HepG2 (cell line): ENCODE data around the gene TNFSF10. TPM values are rescaled to one million over a fixed set of nuclear protein-coding genes. Genes with fewer than 3 reads are reported as not detected.
A peak's percentile ranks its signal among the peaks of the same experiment; 100 is the strongest.

Source experiments
- DBP ChIP-seq: sonication (generic); formaldehyde crosslinking; IDR thresholded peaks from 2 replicates; pipeline ENCODE4 v1.4.0; 2020; ENCODE audit warnings: missing genetic modification reagents; ENCODE audit errors: not compliant biosample characterization
- FOSL1 ChIP-seq: sonication (generic); formaldehyde crosslinking; IDR thresholded peaks from 2 replicates; pipeline ENCODE4 v1.9.0; 2021; ENCODE audit warnings: missing genetic modification reagents, borderline replicate concordance
- HOXA3 ChIP-seq: sonication (generic); formaldehyde crosslinking; IDR thresholded peaks from 2 replicates; pipeline ENCODE4 v1.5.0; 2020; ENCODE audit warnings: missing genetic modification reagents
- POLR2A ChIP-seq, 2 experiments: IDR thresholded peaks; 2 replicates each; pipeline ENCODE4 v1.6.1; 2011; ENCODE audit warnings: low read depth in 2 of 2, low read length in 2 of 2, mild to moderate bottlenecking in 1 of 2, moderate library complexity in 1 of 2; ENCODE audit not compliant: insufficient read depth in 1 of 2
- ZKSCAN5 ChIP-seq: sonication (generic); formaldehyde crosslinking; IDR thresholded peaks from 2 replicates; pipeline ENCODE4 v1.5.1; 2020; ENCODE audit warnings: mild to moderate bottlenecking, missing genetic modification reagents
- ZNF121 ChIP-seq: sonication (generic); formaldehyde crosslinking; IDR thresholded peaks from 2 replicates; pipeline ENCODE4 v1.5.0; 2020; ENCODE audit warnings: mild to moderate bottlenecking, missing genetic modification reagents
- ZNF251 ChIP-seq: sonication (generic); formaldehyde crosslinking; IDR thresholded peaks from 2 replicates; pipeline ENCODE4 v1.9.0; 2021; ENCODE audit warnings: mild to moderate bottlenecking, missing genetic modification reagents
- ZNF713 ChIP-seq: sonication (generic); formaldehyde crosslinking; IDR thresholded peaks from 2 replicates; pipeline ENCODE4 v1.4.0; 2020; ENCODE audit warnings: mild to moderate bottlenecking, missing genetic modification reagents
- polyA plus RNA-seq, 8 experiments: library from polyadenylated mRNA; depleted of rRNA in 3 of 8; stranded (reverse) in 7 of 8; unstranded in 1 of 8; fragments of >200 nt; fragmentation: Illumina TruSeq in 4 of 8; extraction: Trizol in 4 of 8; gene quantifications; 2 replicates each; pipeline versions ENCODE4 v1.2.1 to v1.2.3, GENCODE V29; 2011 to 2016; ENCODE audit warnings: low read depth in 4 of 8, missing spikeins in 1 of 8, mixed read lengths in 1 of 8; ENCODE audit not compliant: insufficient read depth in 1 of 8
- total RNA-seq, 5 experiments: library from RNA; depleted of rRNA; stranded (reverse); fragments of >200 nt; fragmentation: Illumina TruSeq; extraction: Trizol; gene quantifications; 2 replicates each; pipeline ENCODE4 v1.2.3, GENCODE V29; 2016; ENCODE audit warnings: low read depth in 1 of 5
- TF ChIP-seq, protein P1 (sequence below): sonication (generic); formaldehyde crosslinking; IDR thresholded peaks from one replicate; pipeline ENCODE4 v1.5.1; 2020; ENCODE audit warnings: mild to moderate bottlenecking, missing genetic modification reagents; ENCODE audit errors: not compliant biosample characterization
- TF ChIP-seq, protein P2 (sequence below): sonication (generic); formaldehyde crosslinking; conservative IDR thresholded peaks from 2 replicates; pipeline ENCODE4 v1.4.0; 2020; ENCODE audit warnings: mild to moderate bottlenecking, missing genetic modification reagents, moderate library complexity
- TF ChIP-seq, protein P3 (sequence below): sonication (generic); formaldehyde crosslinking; IDR thresholded peaks from 2 replicates; pipeline ENCODE4 v1.4.0; 2020; ENCODE audit warnings: missing genetic modification reagents
- TF ChIP-seq, protein P4 (sequence below): IDR thresholded peaks from 2 replicates; pipeline ENCODE4 v1.6.1; 2016; ENCODE audit warnings: low read depth

TNFSF10 gene
- total and polyA plus RNA-seq, 2 of the 13 experiments (the other 11 are each of a cell fraction or from before 2014, with no cell fraction given), result 8.4 to 9.9 TPM

GRCh38 chr3:172516318-172517214 is 6.7 kb downstream of the TNFSF10 start (continued):
- TF ChIP-seq, protein P1, sequence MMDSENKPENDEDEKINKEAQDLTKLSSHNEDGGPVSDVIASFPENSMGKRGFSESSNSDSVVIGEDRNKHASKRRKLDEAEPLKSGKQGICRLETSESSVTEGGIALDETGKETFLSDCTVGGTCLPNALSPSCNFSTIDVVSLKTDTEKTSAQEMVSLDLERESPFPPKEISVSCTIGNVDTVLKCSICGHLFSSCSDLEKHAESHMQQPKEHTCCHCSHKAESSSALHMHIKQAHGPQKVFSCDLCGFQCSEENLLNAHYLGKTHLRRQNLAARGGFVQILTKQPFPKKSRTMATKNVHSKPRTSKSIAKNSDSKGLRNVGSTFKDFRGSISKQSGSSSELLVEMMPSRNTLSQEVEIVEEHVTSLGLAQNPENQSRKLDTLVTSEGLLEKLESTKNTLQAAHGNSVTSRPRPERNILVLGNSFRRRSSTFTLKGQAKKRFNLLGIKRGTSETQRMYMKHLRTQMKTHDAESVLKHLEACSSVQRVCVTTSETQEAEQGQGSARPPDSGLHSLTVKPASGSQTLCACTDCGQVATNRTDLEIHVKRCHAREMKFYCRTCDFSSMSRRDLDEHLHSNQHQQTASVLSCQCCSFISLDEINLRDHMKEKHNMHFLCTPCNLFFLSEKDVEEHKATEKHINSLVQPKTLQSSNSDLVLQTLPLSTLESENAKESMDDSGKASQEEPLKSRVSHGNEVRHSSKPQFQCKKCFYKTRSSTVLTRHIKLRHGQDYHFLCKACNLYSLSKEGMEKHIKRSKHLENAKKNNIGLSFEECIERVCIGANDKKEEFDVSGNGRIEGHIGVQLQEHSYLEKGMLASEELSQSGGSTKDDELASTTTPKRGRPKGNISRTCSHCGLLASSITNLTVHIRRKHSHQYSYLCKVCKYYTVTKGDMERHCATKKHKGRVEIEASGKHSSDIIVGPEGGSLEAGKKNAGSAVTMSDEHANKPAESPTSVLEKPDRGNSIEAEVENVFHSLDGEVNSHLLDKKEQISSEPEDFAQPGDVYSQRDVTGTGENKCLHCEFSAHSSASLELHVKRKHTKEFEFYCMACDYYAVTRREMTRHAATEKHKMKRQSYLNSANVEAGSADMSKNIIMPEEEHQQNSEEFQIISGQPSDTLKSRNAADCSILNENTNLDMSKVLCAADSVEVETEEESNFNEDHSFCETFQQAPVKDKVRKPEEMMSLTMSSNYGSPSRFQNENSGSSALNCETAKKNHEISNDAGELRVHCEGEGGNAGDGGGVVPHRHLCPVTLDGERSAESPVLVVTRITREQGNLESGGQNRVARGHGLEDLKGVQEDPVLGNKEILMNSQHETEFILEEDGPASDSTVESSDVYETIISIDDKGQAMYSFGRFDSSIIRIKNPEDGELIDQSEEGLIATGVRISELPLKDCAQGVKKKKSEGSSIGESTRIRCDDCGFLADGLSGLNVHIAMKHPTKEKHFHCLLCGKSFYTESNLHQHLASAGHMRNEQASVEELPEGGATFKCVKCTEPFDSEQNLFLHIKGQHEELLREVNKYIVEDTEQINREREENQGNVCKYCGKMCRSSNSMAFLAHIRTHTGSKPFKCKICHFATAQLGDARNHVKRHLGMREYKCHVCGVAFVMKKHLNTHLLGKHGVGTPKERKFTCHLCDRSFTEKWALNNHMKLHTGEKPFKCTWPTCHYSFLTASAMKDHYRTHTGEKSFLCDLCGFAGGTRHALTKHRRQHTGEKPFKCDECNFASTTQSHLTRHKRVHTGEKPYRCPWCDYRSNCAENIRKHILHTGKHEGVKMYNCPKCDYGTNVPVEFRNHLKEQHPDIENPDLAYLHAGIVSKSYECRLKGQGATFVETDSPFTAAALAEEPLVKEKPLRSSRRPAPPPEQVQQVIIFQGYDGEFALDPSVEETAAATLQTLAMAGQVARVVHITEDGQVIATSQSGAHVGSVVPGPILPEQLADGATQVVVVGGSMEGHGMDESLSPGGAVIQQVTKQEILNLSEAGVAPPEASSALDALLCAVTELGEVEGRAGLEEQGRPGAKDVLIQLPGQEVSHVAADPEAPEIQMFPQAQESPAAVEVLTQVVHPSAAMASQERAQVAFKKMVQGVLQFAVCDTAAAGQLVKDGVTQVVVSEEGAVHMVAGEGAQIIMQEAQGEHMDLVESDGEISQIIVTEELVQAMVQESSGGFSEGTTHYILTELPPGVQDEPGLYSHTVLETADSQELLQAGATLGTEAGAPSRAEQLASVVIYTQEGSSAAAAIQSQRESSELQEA (CRISPR knock-in tag), result no peak
- TF ChIP-seq HOXA3 (CRISPR knock-in tag) (peak; percentile 41; the same call in 1 of the 2 replicates), FOSL1 (CRISPR knock-in tag) (no peak), ZNF251 (no peak), ZNF121 (CRISPR knock-in tag) (0 out of 2 replicates have a peak, but pooled peaks have one; percentile 21), ZNF713 (CRISPR knock-in tag) (no peak), POLR2A (IDR thresholded peaks at IDR 0.05; ENCODE audit: insufficient read depth in 1 of 2, low read depth in 2 of 2, low read length in 2 of 2) (no peak), ZKSCAN5 (CRISPR knock-in tag) (peak; percentile 89), DBP (no peak)
- TF ChIP-seq, protein P2, sequence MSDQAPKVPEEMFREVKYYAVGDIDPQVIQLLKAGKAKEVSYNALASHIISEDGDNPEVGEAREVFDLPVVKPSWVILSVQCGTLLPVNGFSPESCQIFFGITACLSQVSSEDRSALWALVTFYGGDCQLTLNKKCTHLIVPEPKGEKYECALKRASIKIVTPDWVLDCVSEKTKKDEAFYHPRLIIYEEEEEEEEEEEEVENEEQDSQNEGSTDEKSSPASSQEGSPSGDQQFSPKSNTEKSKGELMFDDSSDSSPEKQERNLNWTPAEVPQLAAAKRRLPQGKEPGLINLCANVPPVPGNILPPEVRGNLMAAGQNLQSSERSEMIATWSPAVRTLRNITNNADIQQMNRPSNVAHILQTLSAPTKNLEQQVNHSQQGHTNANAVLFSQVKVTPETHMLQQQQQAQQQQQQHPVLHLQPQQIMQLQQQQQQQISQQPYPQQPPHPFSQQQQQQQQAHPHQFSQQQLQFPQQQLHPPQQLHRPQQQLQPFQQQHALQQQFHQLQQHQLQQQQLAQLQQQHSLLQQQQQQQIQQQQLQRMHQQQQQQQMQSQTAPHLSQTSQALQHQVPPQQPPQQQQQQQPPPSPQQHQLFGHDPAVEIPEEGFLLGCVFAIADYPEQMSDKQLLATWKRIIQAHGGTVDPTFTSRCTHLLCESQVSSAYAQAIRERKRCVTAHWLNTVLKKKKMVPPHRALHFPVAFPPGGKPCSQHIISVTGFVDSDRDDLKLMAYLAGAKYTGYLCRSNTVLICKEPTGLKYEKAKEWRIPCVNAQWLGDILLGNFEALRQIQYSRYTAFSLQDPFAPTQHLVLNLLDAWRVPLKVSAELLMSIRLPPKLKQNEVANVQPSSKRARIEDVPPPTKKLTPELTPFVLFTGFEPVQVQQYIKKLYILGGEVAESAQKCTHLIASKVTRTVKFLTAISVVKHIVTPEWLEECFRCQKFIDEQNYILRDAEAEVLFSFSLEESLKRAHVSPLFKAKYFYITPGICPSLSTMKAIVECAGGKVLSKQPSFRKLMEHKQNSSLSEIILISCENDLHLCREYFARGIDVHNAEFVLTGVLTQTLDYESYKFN, result peak; percentile 81
- TF ChIP-seq, protein P3, sequence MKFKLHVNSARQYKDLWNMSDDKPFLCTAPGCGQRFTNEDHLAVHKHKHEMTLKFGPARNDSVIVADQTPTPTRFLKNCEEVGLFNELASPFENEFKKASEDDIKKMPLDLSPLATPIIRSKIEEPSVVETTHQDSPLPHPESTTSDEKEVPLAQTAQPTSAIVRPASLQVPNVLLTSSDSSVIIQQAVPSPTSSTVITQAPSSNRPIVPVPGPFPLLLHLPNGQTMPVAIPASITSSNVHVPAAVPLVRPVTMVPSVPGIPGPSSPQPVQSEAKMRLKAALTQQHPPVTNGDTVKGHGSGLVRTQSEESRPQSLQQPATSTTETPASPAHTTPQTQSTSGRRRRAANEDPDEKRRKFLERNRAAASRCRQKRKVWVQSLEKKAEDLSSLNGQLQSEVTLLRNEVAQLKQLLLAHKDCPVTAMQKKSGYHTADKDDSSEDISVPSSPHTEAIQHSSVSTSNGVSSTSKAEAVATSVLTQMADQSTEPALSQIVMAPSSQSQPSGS (CRISPR knock-in tag), result no peak
- TF ChIP-seq, protein P4, sequence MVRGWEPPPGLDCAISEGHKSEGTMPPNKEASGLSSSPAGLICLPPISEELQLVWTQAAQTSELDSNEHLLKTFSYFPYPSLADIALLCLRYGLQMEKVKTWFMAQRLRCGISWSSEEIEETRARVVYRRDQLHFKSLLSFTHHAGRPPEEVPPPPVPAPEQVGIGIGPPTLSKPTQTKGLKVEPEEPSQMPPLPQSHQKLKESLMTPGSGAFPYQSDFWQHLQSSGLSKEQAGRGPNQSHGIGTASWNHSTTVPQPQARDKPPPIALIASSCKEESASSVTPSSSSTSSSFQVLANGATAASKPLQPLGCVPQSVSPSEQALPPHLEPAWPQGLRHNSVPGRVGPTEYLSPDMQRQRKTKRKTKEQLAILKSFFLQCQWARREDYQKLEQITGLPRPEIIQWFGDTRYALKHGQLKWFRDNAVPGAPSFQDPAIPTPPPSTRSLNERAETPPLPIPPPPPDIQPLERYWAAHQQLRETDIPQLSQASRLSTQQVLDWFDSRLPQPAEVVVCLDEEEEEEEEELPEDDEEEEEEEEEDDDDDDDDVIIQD, result no peak
